ENCODE results near the gene RASL12.
"Not testable (repeated sequence)": the region's sequence is repeated elsewhere in the genome, so short reads cannot be mapped to it uniquely, and the experiment has no call there.

The RASL12 gene

GRCh38 chr15:65091946-65092770 is 24.4 kb upstream of the RASL12 start:
- DNase-seq = no peak

DNA sequence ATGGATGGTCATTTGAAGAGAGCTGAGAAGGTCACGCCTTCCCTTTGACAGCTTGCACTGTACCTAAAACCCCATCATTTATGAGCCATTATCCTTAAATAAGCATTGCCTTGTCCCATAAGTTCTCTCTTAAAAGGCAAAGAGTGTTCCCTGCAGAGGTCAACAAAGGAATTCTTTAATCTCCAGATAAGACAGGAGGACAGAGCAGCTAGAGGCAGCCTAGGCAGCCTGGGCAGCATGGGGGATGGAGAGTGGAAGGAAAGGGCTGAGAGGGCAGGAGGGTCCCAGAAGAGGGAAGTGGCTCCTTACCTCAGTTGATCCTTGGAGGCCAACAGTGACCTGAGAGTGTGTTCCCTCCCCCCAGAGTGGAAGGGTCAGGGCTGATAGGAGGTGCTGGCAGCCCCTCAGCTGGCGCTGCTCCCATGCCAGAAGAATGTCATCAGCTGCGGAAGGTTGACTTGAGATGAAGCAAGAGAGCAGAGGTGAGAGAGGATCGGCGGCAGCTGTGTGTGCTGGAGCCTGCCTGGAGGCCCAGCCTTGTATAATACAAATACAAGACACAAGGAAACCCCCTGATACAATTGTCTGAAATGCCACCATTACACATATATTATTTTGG is 21.5 kb upstream of the RASL12 start:
- DNase-seq = no peak

DNA sequence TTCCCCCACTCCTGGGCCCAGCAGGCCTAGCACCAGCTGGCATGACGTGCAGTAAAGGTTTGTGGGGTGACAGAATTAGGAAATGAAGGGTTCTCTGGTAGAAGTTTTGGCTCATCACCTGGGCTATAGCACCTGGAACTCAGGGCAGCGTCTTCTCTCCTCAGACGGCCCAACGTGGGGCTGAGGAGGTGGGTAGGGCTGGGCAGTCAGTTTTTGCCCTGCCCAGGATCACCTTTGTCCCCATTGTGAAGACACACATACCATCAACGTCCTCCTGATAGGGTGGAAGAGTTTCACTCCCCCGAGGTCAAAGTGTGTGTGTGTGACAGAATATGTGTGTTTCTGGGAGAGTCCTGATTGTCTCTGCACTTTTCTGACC is 20.8 kb upstream of the RASL12 start:
- DNase-seq = no peak

DNA sequence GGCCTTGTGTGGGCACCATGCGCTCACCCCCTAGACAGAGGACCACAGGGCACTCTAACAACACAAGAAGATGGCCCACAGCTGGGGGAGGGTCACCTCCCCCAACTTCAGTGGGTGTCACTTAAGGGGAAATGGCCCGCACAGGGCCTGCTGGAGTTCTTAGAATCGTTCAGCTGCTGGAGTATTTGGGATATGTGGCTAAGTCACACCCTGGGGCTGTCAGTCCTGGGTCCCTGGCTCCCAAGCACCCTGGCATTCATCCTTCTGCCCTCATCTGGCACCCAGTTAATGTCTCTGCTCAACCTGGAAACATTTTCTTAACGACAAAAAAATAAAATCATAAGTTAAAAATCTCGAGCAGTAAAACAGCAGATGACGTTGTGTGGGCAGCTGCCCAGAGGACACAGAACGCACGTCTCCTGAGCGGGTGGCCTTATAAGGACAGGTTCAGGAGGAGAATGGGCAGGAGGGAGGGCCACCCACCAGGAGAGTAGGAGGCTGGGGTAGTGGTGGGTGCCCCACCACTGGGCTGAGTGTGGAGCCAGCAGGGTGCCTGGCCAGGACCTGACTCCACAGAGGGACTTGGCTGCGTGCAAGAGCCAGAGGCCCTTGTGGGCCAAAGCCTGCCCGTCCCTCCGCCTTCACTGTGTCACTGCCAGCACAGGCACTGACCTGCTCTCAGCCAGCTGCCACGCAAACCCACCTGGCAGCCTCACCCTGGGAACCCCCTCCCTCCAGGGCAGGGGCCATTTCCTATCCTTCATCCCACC is 20.3 kb upstream of the RASL12 start:
- no peak for DNase-seq

GRCh38 chr15:65087411-65087810 is 19.6 kb upstream of the RASL12 start:
- DNase-seq = no peak

- DNase-seq = no peak
These were observed 18.9 kb upstream of the RASL12 start for GRCh38 chr15:65086680-65087111.

DNA sequence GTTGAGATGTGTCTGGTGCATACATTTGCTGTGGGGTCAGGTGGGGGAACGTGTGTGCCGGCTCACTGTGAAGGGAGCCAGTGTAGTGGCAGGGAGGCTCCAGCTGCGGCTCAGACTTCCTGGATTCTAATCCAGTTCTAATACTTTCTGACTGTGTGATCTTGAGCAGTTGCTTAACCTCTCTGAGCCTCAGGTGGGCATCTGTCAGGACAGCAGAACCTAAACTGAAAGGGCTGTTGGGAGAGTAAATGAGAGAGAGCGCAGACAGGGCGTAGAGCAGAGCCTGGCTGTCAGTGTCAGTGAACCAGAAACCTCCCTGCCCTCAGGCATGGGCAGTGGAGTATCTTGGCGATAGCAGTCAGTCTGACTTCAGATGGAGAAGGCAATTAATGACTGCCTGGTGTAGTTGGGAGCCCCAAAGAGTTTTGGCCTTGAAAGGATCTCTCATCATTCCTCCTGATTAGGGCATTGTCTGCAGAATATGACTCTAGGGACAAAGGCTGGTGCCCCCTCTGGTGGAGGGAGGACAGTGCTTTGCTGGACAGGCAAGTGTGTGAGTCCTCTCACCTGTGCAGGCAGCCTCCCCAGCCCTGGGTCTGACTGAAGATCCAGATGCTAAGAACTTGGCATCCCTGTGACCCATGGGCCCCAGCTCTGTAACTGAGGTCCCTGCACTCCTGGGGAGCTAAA is 18.3 kb upstream of the RASL12 start:
- no peak for DNase-seq

- DNase-seq = no peak
These were observed 17.5 kb upstream of the RASL12 start for GRCh38 chr15:65085207-65085753.

GRCh38 chr15:65084500-65085206 is 16.9 kb upstream of the RASL12 start:
- no peak for DNase-seq

- no peak for DNase-seq
These were observed 15.5 kb upstream of the RASL12 start for GRCh38 chr15:65083262-65083701.

- no peak for DNase-seq
These were observed 14.6 kb upstream of the RASL12 start for GRCh38 chr15:65082303-65082953.

GRCh38 chr15:65081758-65082157 is 14.0 kb upstream of the RASL12 start:
- no peak for DNase-seq

DNA sequence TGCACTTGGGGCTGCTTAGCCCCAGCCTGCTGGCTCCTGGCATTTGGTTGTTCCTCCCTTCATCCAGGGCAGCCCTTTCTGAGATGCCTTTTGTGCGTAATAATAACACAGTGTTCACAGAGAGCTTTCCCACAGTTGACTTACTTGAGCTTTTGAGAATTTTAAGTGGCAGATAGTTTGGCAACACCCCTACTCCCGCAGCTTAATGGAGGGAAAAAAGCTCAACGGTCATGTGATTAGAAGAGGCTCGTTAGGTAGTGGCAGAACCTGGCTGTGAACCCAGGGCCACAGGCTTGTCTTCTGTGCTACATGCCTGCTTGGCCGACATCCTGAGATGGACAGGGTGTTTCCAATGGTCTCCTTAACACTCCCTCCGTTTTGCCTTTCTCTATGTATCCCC is 13.5 kb upstream of the RASL12 start:
- DNase-seq = no peak

- no peak for DNase-seq
These were observed 11.8 kb upstream of the RASL12 start for GRCh38 chr15:65079580-65079979.

- DNase-seq = peak; percentile 21 to 34
These were observed 10.2 kb upstream of the RASL12 start for GRCh38 chr15:65077981-65078352.

GRCh38 chr15:65077291-65077980 is 9.6 kb upstream of the RASL12 start:
- DNase-seq = no peak

DNA sequence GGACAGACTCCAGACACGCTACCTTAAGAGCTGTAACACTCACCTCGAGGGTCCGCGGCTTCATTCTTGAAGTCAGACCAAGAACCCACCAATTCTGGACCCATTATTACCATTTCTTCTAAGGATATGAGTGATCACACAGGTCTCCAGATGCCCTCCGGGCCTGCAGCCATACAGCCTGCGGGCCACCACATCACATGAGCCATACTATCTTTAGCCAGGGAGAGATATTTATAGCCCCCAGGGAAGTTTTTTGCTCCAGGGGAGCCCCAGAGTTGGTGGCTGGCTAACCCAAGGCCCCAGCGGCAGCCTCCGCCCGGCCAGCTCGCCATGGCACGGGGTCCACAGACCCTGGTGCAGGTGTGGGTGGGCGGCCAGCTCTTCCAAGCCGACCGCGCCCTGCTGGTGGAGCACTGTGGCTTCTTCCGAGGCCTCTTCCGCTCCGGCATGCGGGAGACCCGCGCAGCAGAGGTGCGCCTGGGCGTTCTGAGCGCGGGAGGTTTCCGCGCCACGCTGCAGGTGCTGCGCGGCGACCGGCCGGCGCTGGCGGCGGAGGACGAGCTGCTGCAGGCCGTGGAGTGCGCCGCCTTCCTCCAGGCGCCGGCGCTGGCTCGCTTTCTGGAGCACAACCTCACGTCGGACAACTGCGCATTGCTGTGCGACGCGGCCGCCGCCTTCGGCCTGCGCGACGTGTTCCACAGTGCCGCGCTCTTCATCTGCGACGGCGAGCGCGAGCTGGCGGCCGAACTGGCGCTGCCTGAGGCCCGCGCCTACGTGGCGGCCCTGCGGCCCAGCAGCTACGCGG is 8.9 kb upstream of the RASL12 start, which contains the start of gene KBTBD13:
Gene KBTBD13, plus strand, starts transcription at position 261 of the 805 bp plus-strand sequence. Its CDS starts 70 bp downstream, at position 331.
- DNase-seq = no peak

- not testable (repeated sequence) for DNase-seq
These were observed 8.0 kb upstream of the RASL12 start for GRCh38 chr15:65075607-65076395.

- DNase-seq = not testable (repeated sequence)
These were observed 7.2 kb upstream of the RASL12 start for GRCh38 chr15:65074946-65075345.
